Measurements from ENCODE around the gene IGHMBP2.
"Not testable (repeated sequence)": the region's sequence is repeated elsewhere in the genome, so short reads cannot be mapped to it uniquely, and the experiment has no call there.

The IGHMBP2 gene

DNA sequence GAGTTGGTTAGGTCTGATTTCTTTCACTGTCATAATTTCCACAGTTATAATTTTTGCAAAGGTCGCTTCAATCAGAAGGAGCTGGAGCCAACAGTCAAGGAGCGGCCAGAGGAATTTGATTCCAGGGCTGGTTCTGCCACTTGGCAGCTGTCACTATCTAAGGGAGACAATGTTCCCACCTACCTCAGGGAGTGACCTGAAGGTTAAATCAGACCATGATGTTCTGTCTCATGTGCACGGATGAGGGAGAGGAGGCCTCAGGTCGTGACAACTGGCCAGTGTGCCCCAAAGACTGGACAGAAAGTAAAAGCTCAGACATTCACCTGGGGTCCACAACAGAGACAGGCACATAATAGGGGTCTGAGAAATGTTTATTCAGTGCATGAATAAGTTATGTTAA is 69.5 kb downstream of the IGHMBP2 start:
- TF ChIP-seq, protein P1, sequence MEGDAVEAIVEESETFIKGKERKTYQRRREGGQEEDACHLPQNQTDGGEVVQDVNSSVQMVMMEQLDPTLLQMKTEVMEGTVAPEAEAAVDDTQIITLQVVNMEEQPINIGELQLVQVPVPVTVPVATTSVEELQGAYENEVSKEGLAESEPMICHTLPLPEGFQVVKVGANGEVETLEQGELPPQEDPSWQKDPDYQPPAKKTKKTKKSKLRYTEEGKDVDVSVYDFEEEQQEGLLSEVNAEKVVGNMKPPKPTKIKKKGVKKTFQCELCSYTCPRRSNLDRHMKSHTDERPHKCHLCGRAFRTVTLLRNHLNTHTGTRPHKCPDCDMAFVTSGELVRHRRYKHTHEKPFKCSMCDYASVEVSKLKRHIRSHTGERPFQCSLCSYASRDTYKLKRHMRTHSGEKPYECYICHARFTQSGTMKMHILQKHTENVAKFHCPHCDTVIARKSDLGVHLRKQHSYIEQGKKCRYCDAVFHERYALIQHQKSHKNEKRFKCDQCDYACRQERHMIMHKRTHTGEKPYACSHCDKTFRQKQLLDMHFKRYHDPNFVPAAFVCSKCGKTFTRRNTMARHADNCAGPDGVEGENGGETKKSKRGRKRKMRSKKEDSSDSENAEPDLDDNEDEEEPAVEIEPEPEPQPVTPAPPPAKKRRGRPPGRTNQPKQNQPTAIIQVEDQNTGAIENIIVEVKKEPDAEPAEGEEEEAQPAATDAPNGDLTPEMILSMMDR (IDR thresholded peaks at IDR 0.05; ENCODE audit: insufficient read depth, low read length, poor library complexity, severe bottlenecking): no peak
- no peak for TF ChIP-seq EZH2phosphoT487 (conservative IDR thresholded peaks at IDR 0.05; ENCODE audit: low read length)
- no peaks in the 10 kb centered on the region for H4K20me1 ChIP-seq (ENCODE audit: low read depth, low read length)
- no peak overlapping the region for H3K9ac ChIP-seq (ENCODE audit: low read length)
- H3K27me3 ChIP-seq (ENCODE audit: low read length): no peaks in the 10 kb centered on the region
- H3K4me2 ChIP-seq (ENCODE audit: low read depth, low read length, poor library complexity, severe bottlenecking): no peak overlapping the region
- no peaks in the 10 kb centered on the region for H3K36me3 ChIP-seq (ENCODE audit: low read length)
- no peaks in the 10 kb centered on the region for H3F3A ChIP-seq (ENCODE audit: insufficient read depth)
- H2AFZ ChIP-seq (ENCODE audit: low read depth, low read length, severe bottlenecking): no peak overlapping the region
- H3K27ac ChIP-seq (ENCODE audit: low read depth, low read length): no peak overlapping the region
- no peaks in the 10 kb centered on the region for H3K9me3 ChIP-seq (ENCODE audit: insufficient read depth, low read length)
- H3K9me2 ChIP-seq (replicated peaks; ENCODE audit: insufficient read depth, low read length): no peaks in the 10 kb centered on the region
- H3K79me2 ChIP-seq (ENCODE audit: insufficient read depth, low read length): no peaks in the 10 kb centered on the region
- H3K4me3 ChIP-seq (ENCODE audit: insufficient read depth, low read length, poor library complexity, severe bottlenecking): no peak overlapping the region

DNA sequence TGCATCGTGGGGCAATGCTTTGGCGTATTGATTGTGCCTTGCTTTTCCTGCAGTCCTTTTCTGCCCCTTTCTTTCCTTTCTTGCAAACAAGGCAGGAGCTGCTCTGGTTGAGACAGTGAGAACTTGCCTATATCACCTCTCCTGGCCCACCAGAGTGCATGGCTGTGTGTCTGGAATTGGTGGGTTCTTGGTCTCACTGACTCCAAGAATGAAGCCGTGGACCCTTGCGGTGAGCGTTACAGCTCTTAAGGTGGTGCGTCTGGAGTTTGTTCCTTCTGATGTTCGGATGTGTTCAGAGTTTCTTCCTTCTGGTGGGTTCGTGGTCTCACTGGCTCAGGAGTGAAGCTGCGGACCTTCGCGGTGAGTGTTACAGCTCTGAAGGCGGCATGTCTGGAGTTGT is 70.0 kb downstream of the IGHMBP2 start:
- H3K9me2 ChIP-seq (replicated peaks; ENCODE audit: insufficient read depth, low read length); H3K4me3 ChIP-seq (ENCODE audit: insufficient read depth, low read length, poor library complexity, severe bottlenecking); H3K27me3 ChIP-seq (ENCODE audit: low read length); H3K79me2 ChIP-seq (ENCODE audit: insufficient read depth, low read length); H2AFZ ChIP-seq (ENCODE audit: low read depth, low read length, severe bottlenecking); H3K27ac ChIP-seq (ENCODE audit: low read depth, low read length); H3F3A ChIP-seq (ENCODE audit: insufficient read depth); H3K9me3 ChIP-seq (ENCODE audit: insufficient read depth, low read length); H4K20me1 ChIP-seq (ENCODE audit: low read depth, low read length); H3K9ac ChIP-seq (ENCODE audit: low read length); H3K36me3 ChIP-seq (ENCODE audit: low read length); H3K4me2 ChIP-seq (ENCODE audit: low read depth, low read length, poor library complexity, severe bottlenecking): not testable (repeated sequence)

DNA sequence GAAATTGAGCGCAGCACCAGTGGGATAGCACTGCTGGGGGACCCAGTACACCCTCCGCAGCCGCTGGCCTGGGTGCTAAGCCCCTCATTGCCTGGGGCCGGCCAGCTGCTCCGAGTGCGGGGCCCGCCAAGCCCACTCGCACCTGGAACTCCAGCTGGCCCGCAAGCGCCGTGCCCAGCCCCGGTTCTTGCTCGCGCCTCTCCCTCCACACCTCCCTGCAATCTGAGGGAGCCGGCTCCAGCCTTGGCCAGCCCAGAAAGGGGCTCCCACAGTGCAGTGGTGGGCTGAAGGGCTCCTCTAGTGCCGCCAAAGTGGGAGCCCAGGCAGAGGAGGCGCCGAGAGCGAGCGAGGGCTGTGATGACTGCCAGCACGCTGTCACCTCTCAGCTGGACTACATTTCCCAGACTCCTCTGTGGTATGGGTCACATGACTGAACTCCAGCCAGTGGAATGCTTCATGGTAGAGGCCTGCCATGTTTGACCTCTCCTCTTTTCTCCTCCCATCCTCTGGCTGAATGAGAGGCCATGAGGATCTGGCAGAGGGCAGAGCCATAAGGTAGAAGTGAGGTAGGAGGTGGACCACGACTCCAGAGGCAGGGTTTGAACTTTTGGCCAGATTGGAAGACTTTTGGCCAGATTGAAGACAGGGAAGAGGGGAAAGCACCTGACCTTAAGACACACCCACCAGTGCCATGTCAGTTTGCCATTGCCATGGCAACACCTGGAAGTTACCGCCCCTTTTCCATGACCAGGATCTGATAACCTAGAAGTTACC is 70.9 kb downstream of the IGHMBP2 start:
- H3K79me2 ChIP-seq (ENCODE audit: insufficient read depth, low read length): no peaks in the 10 kb centered on the region
- H3F3A ChIP-seq (ENCODE audit: insufficient read depth): no peaks in the 10 kb centered on the region
- H3K4me3 ChIP-seq (ENCODE audit: insufficient read depth, low read length, poor library complexity, severe bottlenecking): no peak overlapping the region
- no peaks in the 10 kb centered on the region for H3K27me3 ChIP-seq (ENCODE audit: low read length)
- H3K36me3 ChIP-seq (ENCODE audit: low read length): no peaks in the 10 kb centered on the region
- TF ChIP-seq EZH2phosphoT487 (conservative IDR thresholded peaks at IDR 0.05; ENCODE audit: low read length): no peak
- TF ChIP-seq, protein P1 (IDR thresholded peaks at IDR 0.05; ENCODE audit: insufficient read depth, low read length, poor library complexity, severe bottlenecking): no peak
- no peaks in the 10 kb centered on the region for H4K20me1 ChIP-seq (ENCODE audit: low read depth, low read length)
- no peak overlapping the region for H3K9ac ChIP-seq (ENCODE audit: low read length)
- no peak overlapping the region for H2AFZ ChIP-seq (ENCODE audit: low read depth, low read length, severe bottlenecking)
- H3K9me3 ChIP-seq (ENCODE audit: insufficient read depth, low read length): no peaks in the 10 kb centered on the region
- H3K9me2 ChIP-seq (replicated peaks; ENCODE audit: insufficient read depth, low read length): no peaks in the 10 kb centered on the region
- no peak overlapping the region for H3K27ac ChIP-seq (ENCODE audit: low read depth, low read length)
- H3K4me2 ChIP-seq (ENCODE audit: low read depth, low read length, poor library complexity, severe bottlenecking): no peak overlapping the region

DNA sequence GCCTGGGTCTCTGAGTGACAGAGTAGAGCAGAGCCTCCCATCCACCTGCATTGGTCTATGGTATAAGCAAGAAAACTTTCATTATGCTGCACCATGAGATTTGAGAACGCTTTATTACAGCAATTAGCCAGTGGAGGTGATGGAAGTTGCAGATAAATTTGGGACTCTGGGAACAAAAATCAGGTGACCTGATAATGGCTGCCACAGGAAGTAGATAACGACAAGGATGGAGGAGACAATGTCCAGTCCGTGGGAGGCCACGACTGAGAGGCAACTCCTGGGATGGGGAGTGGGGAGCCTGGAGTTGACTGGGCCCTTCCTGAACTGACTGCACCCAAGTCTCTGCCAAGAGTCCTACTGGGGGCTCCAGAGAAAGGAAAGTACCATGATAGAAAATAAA is 72.4 kb downstream of the IGHMBP2 start:
- Histone ChIP-seq H3K27me3 (ENCODE audit: low read length) (no peaks in the 10 kb centered on the region), H3K9me3 (ENCODE audit: insufficient read depth, low read length) (no peaks in the 10 kb centered on the region), H3K4me2 (ENCODE audit: low read depth, low read length, poor library complexity, severe bottlenecking) (no peak overlapping the region), H3K9ac (ENCODE audit: low read length) (no peak overlapping the region), H3K4me3 (ENCODE audit: insufficient read depth, low read length, poor library complexity, severe bottlenecking) (no peak overlapping the region), H3K27ac (ENCODE audit: low read depth, low read length) (no peak overlapping the region), H3K9me2 (replicated peaks; ENCODE audit: insufficient read depth, low read length) (no peaks in the 10 kb centered on the region), H2AFZ (ENCODE audit: low read depth, low read length, severe bottlenecking) (no peak overlapping the region), H3F3A (ENCODE audit: insufficient read depth) (no peaks in the 10 kb centered on the region), H3K79me2 (ENCODE audit: insufficient read depth, low read length) (no peaks in the 10 kb centered on the region), H4K20me1 (ENCODE audit: low read depth, low read length) (no peaks in the 10 kb centered on the region), H3K36me3 (ENCODE audit: low read length) (no peaks in the 10 kb centered on the region)
- TF ChIP-seq EZH2phosphoT487 (conservative IDR thresholded peaks at IDR 0.05; ENCODE audit: low read length): no peak
- TF ChIP-seq, protein P1 (IDR thresholded peaks at IDR 0.05; ENCODE audit: insufficient read depth, low read length, poor library complexity, severe bottlenecking): no peak

Measured in SU-DHL-6 (cell line).